NCI-H128 (cell line): Measurements from ENCODE around the gene BRIX1.
"Not testable (repeated sequence)": the region's sequence is repeated elsewhere in the genome, so short reads cannot be mapped to it uniquely, and the experiment has no call there.

Source experiments
- DNase-seq: peaks from one replicate; lab custom pipeline; 2025; ENCODE audit not compliant: unreplicated experiment; lab: John Stamatoyannopoulos, UW

The BRIX1 gene

DNA sequence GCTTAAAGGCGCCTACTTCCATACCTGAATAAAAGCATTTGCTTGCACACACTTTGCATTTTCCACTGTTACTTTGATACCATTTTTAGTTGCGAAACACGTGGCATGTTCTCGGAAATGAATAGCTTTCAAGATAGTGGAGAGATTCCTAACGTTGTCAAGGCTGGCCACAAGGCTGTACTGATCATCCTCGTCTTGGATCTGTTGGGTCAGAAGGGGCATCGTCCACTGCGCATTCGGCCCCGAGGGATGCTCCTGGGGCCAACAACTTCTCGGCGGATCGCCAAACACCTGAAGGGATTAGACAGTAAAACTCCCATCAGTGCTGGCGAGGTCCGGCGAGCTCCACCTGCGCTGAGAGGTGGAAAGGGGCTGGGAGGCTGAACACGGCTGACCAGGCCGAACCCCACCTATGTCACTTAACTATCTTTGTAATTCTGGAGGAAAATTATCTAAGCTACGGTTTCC lies 806 bp upstream of the BRIX1 start:
- DNase-seq: no peak

DNA sequence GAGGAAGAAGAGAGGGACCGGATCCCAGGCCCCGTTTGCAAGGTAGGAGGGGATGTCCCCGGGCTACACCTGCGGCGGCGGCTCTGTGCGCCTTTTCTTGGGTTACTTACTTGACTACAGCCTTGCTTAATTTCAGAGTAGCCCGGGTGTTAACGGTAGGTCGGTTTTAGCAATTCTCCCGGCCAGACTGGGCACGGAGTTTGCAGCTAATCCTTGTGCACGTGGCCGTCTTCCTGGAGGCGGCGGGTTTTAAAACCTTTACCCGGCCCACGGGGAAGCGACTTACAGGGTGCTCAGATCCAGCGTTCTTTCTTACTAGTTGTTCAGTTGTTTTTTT lies 313 bp downstream of the BRIX1 start:
- DNase-seq: no peak

DNA sequence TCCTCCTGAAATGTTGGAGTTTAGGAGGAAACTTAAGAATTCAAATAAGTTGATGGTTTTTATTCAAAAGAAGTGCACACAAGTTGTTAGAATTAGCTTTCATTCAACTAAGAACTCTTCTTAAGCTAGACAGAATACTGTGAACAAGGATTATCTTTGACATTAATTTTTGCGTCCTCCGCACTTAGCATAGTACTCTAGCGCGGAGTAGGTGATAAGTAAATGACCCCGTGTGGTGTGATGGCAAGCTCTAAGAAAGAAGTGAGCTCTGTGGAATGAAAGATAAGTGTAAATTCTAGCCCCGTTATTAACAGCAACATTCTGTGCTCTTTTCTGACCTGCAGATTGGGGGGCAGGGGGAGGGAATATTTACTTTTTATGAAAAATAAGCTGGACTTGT lies 1.0 kb downstream of the BRIX1 start:
- no peak for DNase-seq

DNA sequence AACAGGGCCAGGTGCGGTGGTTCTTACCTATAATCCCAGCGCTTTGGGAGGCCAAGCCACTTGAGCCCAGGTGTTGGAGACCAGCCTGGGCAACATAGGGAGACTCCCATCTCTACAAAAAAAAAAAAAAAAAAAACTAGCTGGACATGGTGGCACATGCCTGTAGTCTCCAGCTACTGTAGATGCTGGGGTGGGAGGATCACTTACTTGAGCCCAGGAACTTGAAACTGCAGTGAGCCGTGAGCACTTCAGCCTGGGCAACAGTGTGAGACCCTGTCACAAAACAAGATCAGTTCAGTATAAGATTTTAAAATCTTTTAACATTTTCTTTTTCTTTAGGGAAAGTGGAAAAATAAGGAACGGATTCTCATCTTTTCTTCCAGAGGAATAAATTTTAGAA lies 2.5 kb downstream of the BRIX1 start:
- DNase-seq: no peak

DNA sequence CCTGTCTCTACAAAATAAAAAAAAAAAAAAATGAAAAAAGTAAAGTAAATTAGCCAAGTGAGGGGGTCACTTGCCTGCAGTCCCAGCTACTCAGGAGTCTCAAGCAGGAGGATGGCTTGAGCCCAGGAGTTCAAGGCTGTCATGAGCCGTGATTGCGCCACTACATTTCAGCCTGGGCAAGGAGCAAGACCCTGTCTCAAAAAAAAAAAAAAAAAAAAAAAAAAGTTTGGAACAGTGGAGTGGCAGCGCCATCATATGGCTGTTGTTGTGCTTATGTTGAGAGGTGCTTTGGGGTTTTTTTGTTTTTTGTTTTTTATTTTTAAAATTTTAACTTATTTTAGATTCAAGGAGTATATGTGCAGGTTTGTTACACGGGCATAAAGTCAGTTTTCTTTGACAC lies 3.6 kb downstream of the BRIX1 start:
- DNase-seq: no peak

DNA sequence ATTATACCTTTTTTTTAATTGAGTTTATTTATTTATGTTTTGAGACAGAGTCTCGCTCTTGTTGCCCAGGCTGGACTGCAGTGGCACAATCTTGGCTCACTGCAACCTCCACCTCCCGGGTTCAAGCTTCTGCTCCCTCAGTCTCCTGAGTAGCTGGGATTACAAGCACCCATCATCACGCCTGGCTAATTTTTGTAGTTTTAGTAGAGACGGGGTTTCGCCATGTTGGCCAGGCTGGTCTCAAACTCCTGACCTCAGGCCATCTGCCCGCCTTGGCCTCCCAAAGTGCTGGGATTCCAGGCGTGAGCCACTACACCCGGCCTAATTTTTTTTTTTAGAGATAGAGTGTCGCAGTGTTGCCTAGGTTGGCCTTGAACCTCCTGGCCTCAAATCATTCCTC lies 7.7 kb downstream of the BRIX1 start:
- DNase-seq: not testable (repeated sequence)

DNA sequence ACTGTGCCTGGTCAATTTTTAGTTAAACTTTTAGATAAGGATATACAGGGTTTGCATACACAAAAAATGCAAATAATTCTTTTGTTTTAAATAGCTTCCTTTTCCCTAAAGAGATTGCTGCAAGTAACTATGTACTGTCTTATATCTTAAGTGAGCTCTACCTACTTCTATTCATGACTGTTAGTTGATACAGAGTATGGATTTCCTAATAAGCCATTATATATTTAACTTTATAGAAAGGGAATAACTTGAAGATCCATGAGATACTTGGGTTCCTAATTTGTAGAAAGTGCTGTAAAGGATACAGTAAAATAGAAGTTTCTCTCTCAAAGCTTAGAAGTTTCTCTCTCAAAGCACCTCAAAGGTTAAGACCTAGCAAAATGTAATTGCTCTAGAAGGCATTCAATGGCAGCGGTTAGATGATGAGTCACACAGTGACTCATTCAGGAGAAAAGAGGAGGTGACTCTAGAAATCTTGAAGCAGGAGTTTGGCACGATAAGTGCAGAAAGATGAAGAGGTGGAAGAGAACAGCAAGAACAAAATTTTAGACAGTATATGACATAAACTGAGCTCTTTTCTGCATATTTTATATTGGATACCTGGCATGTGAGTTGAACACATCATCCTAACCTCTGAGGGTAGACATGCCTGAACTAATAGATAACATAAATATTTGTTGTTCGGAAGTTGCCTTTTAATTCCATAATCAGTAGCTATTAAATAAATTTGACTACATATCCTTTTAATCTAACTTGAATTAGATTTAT lies 8.4 kb downstream of the BRIX1 start:
- no peak for DNase-seq

DNA sequence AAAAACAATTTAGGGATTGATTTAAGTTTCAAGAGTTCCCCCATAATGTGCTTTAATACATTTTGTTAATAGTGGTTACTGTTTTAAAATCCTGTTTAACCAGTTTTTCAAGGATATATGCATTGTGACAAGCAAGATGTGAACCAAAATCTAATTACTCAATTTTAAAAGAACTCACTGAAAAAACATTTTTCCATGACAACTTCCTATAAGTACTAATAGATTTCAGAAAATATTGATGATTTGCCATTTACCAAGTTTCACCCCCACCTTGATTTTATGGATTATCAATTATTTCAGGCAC lies 8.9 kb downstream of the BRIX1 start:
- DNase-seq: no peak

DNA sequence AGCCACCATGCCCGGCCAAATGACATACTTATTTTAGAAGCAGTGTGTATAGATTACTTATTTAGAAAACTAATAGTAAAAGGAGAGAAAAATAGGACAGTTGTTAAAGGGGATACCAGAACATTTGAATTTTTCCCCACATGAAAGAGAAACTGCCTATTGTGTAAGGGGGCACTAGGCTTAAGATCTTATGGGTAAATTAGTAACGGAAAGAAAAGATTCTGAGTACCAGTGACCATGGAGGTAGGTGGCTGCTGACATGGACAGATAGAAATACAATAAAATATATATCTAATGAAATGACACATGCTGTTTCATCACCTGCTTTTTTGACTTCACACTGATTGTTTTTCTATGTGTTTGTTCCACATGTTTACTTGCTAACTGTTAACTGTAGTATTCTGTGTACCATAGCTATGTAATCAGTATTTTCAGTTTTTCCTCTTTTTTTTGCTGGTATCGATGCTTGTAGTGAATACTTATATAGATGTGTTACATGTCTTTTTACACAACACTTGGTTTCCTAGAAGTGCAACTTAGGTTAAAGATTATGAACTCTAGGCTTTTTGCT lies 10.9 kb downstream of the BRIX1 start:
- DNase-seq: no peak

DNA sequence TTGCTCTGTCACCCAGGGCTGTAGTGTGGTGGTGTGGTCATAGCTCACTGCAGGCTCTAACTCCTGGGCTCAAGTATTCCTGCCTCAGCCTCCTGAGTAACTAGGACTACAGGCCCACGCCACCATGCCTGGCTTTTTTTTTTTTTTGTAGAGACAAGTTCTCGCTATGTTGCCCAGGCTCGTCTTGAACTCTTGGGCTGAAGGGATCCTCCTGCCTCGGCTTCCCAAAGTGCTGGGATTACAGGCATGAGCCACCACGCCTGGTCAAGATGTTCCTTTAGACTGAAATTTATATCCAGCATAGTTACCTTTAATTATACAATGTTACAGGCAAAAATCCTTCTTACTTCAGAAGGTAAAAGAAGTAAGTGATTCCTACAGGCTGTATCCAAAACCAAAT lies 12.3 kb downstream of the BRIX1 start:
- DNase-seq: no peak

DNA sequence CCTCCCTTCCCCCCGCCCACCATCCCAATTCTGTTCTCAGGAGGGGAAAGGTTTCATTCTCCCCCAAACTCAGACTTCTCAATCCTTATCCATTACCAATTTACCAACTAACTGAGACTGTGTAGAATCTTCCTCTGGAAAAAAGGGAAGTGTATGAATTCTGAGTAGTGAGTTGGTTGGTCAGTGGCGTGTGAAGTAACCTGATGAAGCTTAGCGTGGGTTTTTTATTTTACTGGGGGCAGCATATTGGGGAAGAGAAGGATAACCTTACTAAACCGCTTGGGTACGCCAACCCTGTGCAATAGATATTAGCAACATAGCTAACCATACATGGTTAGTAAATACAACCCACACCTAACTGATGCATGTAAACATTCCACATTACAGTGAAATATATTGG lies 12.8 kb downstream of the BRIX1 start:
- no peak for DNase-seq

DNA sequence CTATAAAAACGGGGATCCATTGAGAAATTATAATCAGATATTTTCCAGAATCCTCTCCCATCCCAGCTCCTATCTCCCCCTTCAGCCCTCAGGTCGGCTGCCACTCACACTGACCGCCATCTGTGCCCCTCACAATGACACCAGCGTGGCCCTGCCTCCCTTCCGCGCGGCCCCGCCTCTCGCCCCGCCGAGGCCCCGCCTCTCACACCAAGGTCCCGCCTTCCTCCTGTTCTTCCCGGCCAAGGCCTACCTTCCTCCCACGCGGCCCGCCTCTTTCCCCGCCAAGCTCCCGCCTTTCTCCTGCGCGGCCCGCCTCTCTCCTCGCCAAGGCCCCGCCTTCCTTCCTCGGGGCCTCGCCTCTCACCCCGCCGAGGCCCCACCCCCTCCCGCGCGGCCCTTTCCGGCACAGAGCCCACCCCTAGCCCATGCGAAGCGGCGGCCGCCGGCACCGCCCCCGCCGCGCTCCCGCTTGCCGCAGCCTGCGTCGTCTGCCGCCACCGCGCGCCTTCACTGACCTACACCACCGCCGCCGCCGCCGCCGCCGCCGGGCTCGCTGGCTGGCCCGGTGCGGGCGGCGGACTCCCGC lies 13.7 kb downstream of the BRIX1 start, which contains the start of gene DNAJC21:
Gene DNAJC21 (plus strand): TSS at position 426 of the 586 bp plus-strand sequence. CDS start 261 bp downstream, outside the sequence.
- DNase-seq: peak; percentile 99

DNA sequence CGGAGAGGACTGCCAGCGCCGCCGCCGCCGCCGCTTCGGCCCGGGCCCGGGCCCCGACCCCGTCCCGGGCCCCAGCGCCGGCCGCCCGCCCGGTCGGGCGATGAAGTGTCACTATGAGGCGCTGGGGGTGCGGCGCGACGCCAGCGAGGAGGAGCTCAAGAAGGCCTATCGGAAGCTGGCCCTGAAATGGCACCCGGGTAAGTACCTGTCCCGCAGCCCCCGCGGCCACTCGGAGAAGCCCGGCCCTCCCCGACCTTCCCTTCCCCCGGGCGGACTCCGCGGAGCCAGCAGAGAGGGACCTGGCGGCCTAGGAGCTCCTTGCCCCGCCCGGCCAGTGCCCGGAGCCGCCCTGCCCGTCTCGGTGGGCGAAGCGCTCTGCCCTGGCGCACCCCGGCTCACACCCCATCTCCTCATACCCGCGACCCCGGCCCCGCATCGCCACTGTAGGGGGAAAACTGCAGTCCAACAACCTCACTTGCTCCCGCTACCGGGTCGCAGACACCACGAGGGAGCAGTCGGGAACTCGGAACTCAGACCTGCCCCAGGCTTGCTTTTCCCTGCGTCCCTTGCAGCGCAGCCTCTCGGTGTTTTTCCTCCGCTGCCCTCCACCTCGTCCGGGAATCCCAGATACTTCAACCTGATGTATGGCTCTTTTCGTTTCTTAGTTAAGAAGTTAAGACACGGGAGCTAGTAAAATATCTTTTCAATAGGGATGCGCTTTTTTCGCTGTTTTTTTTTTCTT lies 14.4 kb downstream of the BRIX1 start:
- peak; percentile 59 for DNase-seq

DNA sequence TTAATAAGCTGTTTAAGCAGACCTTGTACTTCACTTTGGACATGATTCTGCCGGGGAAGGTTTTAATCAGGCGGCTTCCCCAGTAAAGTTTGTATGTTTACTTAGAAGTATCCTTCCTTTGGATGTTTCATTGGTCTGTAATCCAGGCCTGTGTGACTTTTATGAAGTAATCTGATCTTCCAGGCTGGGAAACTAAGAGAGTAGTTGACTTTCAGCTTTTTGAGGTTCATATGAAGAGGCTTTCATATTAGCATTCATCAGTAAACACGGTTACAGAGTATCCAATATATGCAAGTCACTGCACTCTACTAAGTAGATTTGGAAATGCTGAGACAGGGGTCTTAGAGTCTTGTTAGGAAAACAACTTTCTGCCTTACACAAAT lies 14.9 kb downstream of the BRIX1 start:
- DNase-seq: no peak

DNA sequence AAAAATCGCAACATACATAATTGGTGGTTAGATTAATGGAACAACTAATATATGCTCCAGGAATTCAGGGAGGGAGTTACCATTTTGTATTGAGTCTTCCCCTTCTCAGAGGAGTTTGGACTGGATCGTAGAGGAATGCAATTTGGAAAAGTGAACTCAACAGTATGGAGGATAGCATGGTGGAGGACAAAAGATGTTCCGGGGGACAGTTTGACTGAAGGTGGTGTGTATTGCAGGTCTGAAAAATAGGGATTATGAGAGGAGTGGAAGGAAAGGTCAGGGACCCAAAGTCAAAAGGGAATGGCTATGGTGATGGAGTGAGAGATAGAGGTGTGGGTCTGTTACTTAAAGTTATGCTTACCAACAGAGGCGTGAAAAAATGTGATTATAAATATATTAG lies 15.4 kb downstream of the BRIX1 start:
- DNase-seq: no peak

DNA sequence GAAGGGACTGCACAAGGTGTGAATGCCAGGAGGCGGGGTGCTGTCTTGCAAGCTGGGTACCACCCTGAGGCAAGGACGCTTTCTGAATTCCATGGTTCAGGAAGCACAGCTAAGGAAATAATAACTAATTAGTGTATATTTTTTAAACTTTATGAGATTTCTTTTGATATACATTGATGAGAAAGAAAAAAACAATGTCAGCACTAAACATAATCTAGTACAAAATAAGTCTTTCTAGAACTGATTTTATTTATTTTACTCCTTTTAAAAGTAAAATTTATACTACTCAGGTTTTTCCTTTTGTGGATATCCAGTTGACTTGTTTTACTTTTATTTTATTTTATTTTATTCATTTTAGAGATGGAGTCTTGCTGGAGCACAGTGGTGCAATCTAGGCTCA lies 17.4 kb downstream of the BRIX1 start:
- DNase-seq: no peak

DNA sequence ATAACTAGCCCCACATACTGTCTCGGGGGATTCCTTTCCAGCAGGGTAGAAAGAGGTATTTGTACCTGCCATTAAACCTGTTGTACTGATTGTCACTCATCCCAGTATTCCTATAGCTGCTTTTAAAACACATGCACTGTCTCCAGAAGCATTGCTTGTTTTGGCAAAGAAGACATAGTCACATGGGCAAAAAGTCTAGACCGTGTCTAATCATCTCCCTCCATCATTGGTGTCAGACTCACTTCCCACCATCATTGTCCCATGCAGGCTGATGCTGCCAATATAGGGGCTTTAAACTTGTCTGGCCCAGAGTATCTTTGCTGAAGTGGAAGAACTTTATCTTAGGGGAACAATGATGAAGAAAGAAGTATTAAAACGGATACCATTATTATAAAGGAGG lies 26.4 kb downstream of the BRIX1 start:
- DNase-seq: no peak

DNA sequence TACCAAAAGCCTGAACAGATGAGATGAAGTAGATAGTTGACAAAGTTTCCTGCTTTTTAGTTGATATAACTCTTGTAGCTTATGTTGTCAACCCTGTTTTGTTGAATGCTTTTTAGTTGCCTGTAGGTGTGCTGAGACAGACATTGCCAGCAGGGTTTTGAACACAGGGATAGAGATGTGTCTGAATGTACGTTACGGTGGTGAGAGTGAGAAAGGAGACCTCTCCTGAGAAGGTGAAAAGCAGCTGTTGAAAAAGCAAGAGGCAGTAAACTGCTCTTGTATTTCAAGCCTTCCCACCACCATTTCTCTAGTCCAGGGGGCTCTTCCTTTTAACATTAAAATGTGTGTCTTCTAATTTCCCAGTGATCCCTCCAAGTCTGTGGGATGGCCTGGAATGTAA lies 28.5 kb downstream of the BRIX1 start:
- no peak for DNase-seq

DNA sequence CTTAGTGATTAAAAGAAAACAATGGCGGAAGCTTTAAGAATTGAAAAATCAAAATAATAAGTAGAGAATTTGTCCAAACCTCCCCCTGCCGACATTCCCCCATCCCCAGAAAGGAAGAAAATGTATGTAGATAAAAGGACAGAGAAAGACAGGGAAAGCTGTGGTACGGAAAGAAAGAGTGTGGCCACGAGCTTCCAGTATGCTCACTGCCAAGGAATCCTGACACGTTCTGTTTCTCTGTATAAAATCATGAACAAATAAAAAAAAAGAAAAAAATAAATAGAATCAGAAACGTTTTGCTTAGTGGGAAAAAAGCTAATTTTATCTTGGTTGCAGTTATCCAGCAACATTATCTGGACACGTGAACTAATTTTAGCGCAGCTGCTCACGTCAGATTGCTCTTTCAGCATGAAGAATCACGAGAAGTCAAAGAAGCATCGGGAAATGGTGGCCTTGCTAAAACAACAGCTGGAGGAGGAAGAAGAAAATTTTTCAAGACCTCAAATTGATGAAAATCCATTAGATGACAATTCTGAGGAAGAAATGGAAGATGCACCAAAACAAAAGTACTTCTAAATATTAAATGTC lies 29.0 kb downstream of the BRIX1 start:
- no peak for DNase-seq

DNA sequence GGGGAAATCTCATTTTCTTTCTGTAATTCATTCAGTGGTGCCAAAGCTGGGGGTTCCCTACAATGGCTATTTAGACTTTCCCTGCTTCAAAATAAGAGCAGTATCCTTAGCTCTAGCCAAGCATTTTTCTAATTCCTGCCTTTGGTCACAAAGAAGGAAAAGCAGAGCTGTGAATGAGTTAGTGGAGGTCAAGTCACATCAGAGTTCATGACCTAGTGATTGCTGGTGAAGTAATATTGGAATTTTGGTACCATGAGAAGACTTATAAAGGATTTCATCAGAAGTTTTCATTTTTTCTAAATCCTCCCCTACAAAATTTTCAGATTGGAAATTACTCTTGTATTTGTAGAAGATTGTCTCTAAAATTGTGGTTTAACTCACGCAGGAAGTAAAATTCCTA lies 41.8 kb downstream of the BRIX1 start:
- DNase-seq: no peak

DNA sequence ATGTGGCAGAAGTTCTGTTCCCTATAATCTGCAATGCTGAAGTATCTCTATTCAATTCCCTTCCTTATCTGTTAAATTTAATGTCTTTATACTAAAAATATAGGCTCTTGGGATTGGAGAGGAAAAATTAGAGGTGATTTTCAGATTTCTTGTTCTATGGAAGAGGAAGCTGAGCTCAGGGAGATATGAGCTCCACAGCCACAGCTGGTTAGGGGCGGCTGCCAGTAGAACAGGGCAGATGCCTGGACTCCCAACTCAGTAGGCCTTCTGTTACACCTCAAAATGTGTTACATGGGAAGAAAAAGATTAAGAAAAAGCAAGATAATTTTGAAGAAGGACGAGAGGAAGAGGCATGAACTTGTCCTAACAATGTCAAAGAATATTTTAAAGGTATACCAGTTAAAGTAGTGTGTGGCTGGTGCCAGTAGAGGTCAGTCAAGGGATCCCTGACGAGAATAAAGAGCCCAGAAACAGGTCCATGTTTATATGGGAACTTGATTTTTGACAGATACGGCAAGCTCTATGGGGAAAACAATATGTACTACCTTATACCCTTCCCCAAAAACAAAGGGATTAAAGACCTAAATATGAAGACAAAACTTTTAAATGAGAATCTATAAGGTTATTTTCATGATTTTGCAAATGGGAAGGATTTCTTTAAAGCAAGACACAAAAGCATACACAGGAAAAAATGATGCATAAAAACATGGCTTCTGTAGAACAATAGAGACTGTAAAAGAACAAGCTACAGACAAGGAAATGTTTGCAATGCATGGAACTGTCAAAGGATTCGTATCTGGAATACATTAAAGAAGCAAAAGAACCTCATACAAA lies 42.6 kb downstream of the BRIX1 start:
- DNase-seq: no peak
